Pons (tissue), 1 donor: Measurements from ENCODE around the gene ZNF23.

Experiments
- DNase-seq: peaks from one replicate; pipeline ENCODE4 v3.0.0-alpha.2; 2016; ENCODE audit warnings: low spot score

Gene ZNF23

GRCh38 chr16:71467810-71468209 lies 5.8 kb upstream of the ZNF23 start:
- no peak for DNase-seq

DNA sequence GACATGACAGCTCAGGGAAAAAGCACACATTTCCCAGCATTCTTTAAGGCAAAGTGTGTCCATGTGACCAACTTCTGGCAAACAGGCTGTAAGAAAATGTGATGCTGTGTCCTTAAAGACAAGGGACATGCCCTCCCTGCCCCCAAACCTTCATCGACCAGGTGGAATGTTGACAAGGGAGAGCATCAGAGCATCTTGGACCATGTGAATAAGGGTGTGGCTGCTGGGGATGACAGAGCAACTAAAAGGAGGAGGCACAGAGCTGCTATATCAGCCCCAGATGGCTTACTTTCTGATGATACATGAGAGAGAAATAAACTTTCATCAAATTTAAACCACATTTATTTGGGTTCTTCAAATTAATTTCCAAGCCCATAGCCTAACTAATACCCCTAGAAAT lies 2.2 kb upstream of the ZNF23 start:
- no peak for DNase-seq

GRCh38 chr16:71460941-71461340 lies 1.1 kb downstream of the ZNF23 start:
- DNase-seq, result no peak

- DNase-seq, result no peak
Observed at GRCh38 chr16:71460236-71460635, 1.8 kb downstream of the ZNF23 start.

DNA sequence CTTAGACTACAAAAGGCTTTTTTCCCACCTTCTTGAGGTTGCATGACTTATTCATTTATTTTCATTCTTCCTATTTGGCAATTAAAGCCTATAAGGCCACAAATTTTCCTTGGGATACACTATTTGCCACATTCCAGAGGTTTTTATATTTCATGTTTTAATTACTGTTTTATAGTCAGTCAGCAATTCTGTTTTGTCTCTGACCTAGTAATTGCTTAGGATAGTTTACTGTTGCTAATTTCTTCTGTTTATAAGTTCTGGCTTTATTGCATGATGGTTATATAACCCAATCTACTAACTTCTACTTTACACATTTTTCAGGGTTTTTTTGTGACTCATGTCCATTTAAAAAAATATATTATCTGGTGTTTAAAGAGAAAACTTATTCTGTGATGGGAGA lies 2.5 kb downstream of the ZNF23 start:
- no peak for DNase-seq

GRCh38 chr16:71456801-71457200 lies 5.2 kb downstream of the ZNF23 start:
- no peak for DNase-seq

GRCh38 chr16:71453036-71453435 lies 9.0 kb downstream of the ZNF23 start:
- no peak for DNase-seq

DNA sequence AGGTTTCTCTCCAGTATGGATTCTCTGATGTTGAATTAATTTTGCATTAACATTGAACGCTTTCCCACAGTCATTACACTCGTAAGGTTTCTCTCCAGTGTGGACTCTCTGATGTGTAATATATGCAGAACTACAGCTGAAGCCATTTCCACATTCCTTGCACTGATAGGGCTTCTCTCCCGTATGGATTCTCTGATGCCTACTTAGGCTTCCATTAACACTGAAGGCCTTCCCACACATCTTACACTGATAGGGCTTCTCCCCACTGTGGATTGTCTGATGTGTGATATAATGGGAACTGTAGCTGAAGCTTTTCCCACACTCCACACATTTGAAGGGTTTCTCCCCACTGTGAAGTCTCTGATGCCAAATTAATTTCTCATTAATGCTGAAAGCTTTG lies 13.0 kb downstream of the ZNF23 start:
- no peak for DNase-seq

DNA sequence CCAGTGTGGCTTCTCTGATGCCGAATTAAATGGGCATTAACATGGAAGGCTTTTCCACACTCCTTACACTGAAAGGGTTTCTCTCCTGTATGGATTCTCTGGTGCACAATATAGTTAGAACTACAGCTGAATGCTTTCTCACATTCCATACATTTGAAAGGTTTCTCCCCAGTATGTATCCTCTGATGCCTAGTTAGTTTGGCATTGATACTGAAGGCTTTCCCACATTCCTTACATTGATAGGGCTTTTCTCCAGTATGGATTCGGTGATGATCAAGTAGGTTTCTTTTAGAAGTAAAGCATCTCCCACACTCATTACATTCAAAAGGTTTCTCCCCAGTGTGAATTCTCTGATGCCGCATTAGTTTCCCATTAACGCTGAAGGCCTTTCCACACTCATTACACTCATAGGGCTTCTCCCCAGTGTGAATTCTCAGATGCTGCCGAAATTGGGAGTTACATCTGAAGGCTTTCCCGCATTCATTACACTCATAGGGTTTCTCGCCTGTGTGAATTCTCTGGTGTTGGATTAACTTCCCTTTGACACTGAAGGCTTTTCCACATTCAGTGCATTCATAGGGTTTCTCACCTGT lies 13.7 kb downstream of the ZNF23 start:
- DNase-seq, result no peak

- no peak for DNase-seq
Observed at GRCh38 chr16:71443714-71444113, 18.3 kb downstream of the ZNF23 start.

GRCh38 chr16:71442051-71442440 lies 20.0 kb downstream of the ZNF23 start, which contains the start of gene TLE7:
Gene TLE7 (minus strand): TSS chr16:71442054. CDS start chr16:71433324, 8,730 bp downstream.
- DNase-seq, result no peak

DNA sequence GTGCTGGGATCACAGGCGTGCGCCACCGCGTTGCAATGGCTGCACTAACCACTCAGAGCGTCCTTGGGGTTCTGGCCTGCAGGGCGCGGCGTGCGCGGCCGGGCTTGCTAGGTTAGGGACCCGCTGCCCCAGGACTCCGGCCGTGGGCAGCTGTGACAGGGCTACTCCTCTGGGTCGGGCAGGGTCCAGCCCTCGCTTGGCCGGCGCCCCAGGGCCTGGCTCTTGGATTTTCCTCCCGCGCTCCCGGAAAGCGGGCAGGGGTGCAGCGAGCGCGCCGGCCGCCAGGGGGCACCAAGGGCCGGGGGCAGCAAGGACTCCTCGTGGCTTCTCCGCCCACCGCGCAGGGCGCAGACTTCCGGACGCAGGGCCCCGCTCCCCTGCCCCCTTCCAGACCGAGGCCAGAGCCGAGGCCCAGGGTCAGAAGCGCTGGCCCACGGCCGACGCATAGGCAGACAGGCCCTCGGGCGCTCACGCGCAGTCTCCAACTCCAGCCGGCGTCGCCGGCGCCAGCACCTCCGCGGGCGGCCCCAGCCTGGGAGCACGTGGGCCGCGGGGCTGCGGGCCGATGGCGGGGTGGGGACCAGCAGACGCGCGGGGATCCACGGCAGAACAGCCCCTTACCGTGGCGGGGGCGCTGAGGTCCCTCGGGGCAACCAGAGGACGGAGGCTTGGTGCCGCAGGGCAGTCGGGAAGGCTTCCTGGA lies 20.5 kb downstream of the ZNF23 start:
- no peak for DNase-seq

GRCh38 chr16:71440669-71441347 lies 21.2 kb downstream of the ZNF23 start:
- no peak for DNase-seq

- no peak for DNase-seq
Observed at GRCh38 chr16:71439523-71439922, 22.5 kb downstream of the ZNF23 start.

GRCh38 chr16:71436473-71436872 lies 25.6 kb downstream of the ZNF23 start:
- no peak for DNase-seq

DNA sequence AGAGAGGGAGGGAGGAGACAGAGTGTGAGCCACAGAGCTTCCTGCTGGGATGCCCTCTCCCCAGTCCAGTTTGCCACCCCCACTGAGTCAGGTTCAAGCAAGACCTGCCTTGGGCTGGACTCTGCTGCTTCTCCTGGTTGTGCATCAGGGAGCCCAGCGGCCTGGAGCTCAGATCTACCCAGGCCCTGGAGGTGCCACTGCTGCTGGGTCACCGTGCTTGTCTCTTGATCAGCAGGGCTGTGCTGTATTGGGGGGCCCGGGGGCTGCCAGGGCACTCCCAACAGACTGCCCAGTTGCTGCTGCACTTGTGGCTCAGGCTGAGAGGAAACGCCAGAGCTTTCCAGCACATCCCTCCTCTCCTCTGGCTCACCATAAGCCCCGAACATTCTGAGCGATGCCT lies 29.1 kb downstream of the ZNF23 start:
- no peak for DNase-seq

GRCh38 chr16:71431991-71432390 lies 30.1 kb downstream of the ZNF23 start:
- no peak for DNase-seq

GRCh38 chr16:71431176-71431575 lies 30.9 kb downstream of the ZNF23 start:
- no peak for DNase-seq

DNA sequence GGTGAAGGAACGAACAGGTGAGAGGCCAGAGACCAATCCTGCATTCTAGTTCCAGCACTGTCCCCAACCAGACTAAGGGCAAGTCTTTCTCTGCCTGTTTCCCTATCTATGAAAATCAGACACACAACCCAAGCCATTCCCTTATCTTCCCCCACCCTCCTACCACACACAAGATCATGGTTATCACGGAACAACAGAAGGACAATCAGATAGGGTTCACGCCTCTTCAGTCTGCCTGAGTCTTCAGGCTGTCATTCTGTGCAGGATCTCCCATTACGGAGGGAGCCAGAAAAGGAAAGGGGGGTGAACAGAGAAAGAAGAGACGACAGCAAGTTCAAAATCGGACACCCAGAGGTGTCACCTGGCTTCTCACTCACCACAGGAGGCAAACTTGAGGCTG lies 31.3 kb downstream of the ZNF23 start:
- no peak for DNase-seq

GRCh38 chr16:71429581-71429980 lies 32.5 kb downstream of the ZNF23 start:
- no peak for DNase-seq

DNA sequence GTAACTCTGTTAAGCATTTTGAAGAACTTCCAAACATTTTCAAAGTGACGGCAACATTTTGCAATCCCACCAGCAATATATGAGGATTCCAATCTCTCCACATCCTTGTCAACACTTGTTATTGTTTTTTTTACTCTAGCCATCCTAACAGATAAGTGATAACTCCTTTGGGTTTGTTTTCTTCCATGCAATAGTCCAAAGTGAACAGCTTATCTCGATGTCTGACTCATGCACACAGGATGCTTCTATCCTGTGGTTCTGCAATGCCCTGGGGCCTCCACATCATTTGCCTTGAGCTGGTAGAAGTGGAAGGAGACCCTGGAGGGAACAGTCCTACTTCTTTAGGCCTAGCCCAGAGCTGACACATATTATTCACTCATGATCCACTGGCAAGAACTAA lies 33.2 kb downstream of the ZNF23 start:
- DNase-seq, result no peak

DNA sequence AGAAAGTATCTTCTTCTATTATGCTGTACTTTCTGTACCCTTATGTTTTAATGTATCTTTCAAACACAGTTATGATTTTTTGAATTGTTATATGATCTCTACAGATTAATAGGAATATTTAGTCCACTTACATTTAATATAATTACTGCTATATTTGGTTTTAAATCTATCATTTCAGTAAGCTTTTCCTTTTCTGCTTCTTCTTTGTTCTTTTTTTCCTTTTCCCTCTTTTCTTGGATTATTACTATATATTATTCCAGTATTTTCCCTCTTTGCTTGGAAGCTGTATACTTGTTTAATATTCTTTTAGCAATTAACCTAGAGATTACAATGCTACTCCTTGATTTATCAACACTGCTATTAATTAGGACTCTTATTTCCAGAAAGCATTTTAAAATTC lies 33.7 kb downstream of the ZNF23 start:
- no peak for DNase-seq

- DNase-seq, result no peak
Observed at GRCh38 chr16:71426880-71427615, 35.0 kb downstream of the ZNF23 start.
